Endothelial cell of umbilical vein (primary cell): Measurements from ENCODE around the gene RAI1. TPM values are rescaled to one million over a fixed set of nuclear protein-coding genes. Genes with fewer than 3 reads are reported as not detected.

Source experiments
- BruUV-seq: library from RNA; stranded (reverse); fragments of 400-500 nt; replicated peaks from 2 replicates; lab custom pipeline; 2021; lab: Mats Ljungman, UMichigan
- CTCF ChIA-PET: fragments of 300-600, 350-600 bp; sonication (Branson Sonifier 250); formaldehyde crosslinking; loops from one replicate; lab custom pipeline; 2021; ENCODE audit warnings: antibody characterized with exemption, inconsistent platforms; lab: Charles Lee
- POLR2A ChIA-PET: fragments of 300-600, 350-600 bp; sonication (Branson Sonifier 250); formaldehyde crosslinking; loops from one replicate; lab custom pipeline; 2021; ENCODE audit warnings: antibody characterized with exemption, inconsistent platforms; lab: Charles Lee
- DNase-seq: peaks from one replicate; pipeline ENCODE4 v3.0.0-alpha.2; 2011; ENCODE audit warnings: low read depth, low spot score
- FAIRE-seq: peaks from 2 replicates; lab custom pipeline; 2011; peaks lifted over from hg19 to GRCh38; lab: Jason Lieb, UNC
- H2AFZ ChIP-seq: 2 replicates; pipeline ENCODE4 v1.6.0; 2012; ENCODE audit warnings: low read depth, low read length, control low read depth, inconsistent platforms
- H3K27ac ChIP-seq: 2 replicates; pipeline ENCODE4 v1.5.1; 2011; ENCODE audit warnings: low read depth, mild to moderate bottlenecking, control low read depth, low read length, moderate library complexity; ENCODE audit not compliant: insufficient read depth
- H3K27me3 ChIP-seq, 2 experiments: 2 replicates each; pipeline versions ENCODE4 v1.6.0 to v1.6.1; 2011; ENCODE audit warnings: low read length in 2 of 2, mixed read lengths in 1 of 2; ENCODE audit not compliant: control insufficient read depth in 2 of 2, insufficient read depth in 2 of 2
- H3K36me3 ChIP-seq, 2 experiments: 2 replicates in 1 of 2; 3 replicates in 1 of 2; pipeline ENCODE4 v1.5.1; 2011; ENCODE audit warnings: low read length in 2 of 2, mild to moderate bottlenecking in 1 of 2, moderate library complexity in 1 of 2; ENCODE audit not compliant: control insufficient read depth in 2 of 2, insufficient read depth in 2 of 2; ENCODE audit errors: extremely low read depth in 1 of 2
- H3K4me1 ChIP-seq: 3 replicates; pipeline ENCODE4 v1.5.1; 2011; ENCODE audit warnings: mild to moderate bottlenecking, low read length; ENCODE audit not compliant: control insufficient read depth, insufficient read depth; ENCODE audit errors: extremely low read depth
- H3K4me2 ChIP-seq: 2 replicates; pipeline ENCODE4 v1.6.1; 2011; ENCODE audit warnings: low read length, control low read depth, mixed read lengths; ENCODE audit not compliant: insufficient read depth
- H3K4me3 ChIP-seq, 3 experiments: fragments of 200-600 bp in 1 of 3; sonication (generic), shearing (Covaris generic) in 1 of 3; replicated peaks in 1 of 3; 2 replicates each; pipeline ENCODE4 v1.5.1; 2011 to 2016; ENCODE audit warnings: control low read depth in 3 of 3, low read length in 3 of 3, mild to moderate bottlenecking in 2 of 3, inconsistent platforms in 1 of 3, low read depth in 1 of 3, moderate library complexity in 1 of 3; ENCODE audit not compliant: insufficient read depth in 1 of 3
- H3K79me2 ChIP-seq: 2 replicates; pipeline ENCODE4 v1.6.0; 2012; ENCODE audit warnings: low read length, inconsistent platforms; ENCODE audit not compliant: control insufficient read depth, insufficient read depth
- H3K9ac ChIP-seq: replicated peaks from 2 replicates; pipeline ENCODE3; 2011; ENCODE audit warnings: low read length, control low read depth; ENCODE audit not compliant: insufficient read depth; ENCODE audit errors: extremely low read depth
- H3K9me1 ChIP-seq: replicated peaks from 3 replicates; pipeline ENCODE4 v1.6.0; 2011; ENCODE audit warnings: mild to moderate bottlenecking, low read length; ENCODE audit not compliant: control insufficient read depth, insufficient read depth; ENCODE audit errors: extremely low read depth
- H3K9me3 ChIP-seq: replicated peaks from 2 replicates; pipeline ENCODE4 v1.5.1; 2012; ENCODE audit warnings: low read length, inconsistent platforms; ENCODE audit not compliant: control insufficient read depth, insufficient read depth
- H4K20me1 ChIP-seq: replicated peaks from 2 replicates; pipeline ENCODE3; 2011; ENCODE audit warnings: mild to moderate bottlenecking, low read length; ENCODE audit not compliant: control insufficient read depth, insufficient read depth; ENCODE audit errors: extremely low read depth
- EZH2 ChIP-seq: IDR thresholded peaks from 2 replicates; pipeline ENCODE4 v1.6.1; 2012; ENCODE audit warnings: borderline replicate concordance, low read depth, mild to moderate bottlenecking, moderate library complexity, low read length, inconsistent platforms; ENCODE audit not compliant: severe bottlenecking
- FOS ChIP-seq: IDR thresholded peaks from 2 replicates; pipeline ENCODE4 v1.6.1; 2011; ENCODE audit warnings: mild to moderate bottlenecking, low read length, moderate library complexity, borderline replicate concordance; ENCODE audit not compliant: insufficient read depth
- GATA2 ChIP-seq: IDR thresholded peaks from 2 replicates; pipeline ENCODE4 v1.7.0; 2011; ENCODE audit warnings: low read depth, mild to moderate bottlenecking, moderate library complexity, mixed read lengths, low read length; ENCODE audit not compliant: insufficient read length, insufficient read depth
- JUN ChIP-seq: IDR thresholded peaks from 2 replicates; pipeline ENCODE4 v1.6.1; 2011; ENCODE audit warnings: borderline replicate concordance, low read depth; ENCODE audit not compliant: insufficient read length, insufficient read depth
- MAX ChIP-seq: IDR thresholded peaks from 2 replicates; pipeline ENCODE4 v1.6.1; 2011; ENCODE audit not compliant: insufficient read depth, insufficient read length
- MYC ChIP-seq: IDR thresholded peaks from one replicate; pipeline ENCODE4 v1.6.1; 2011; ENCODE audit warnings: mild to moderate bottlenecking, low read depth, low read length
- POLR2A ChIP-seq: IDR thresholded peaks from 2 replicates; pipeline ENCODE4 v1.6.1; 2012; ENCODE audit warnings: low read depth, mild to moderate bottlenecking, control low read depth, low read length
- POLR2AphosphoS5 ChIP-seq: IDR thresholded peaks from 2 replicates; pipeline ENCODE4 v1.6.1; 2012; ENCODE audit warnings: low read depth, mild to moderate bottlenecking, control low read depth, low read length, moderate library complexity; ENCODE audit not compliant: insufficient read depth
- dilution Hi-C: fragments of 300-500 bp; cut with MboI; formaldehyde crosslinking; loops from one replicate; pipeline ENCODE4 v1.15.0; 2019; ENCODE audit warnings: low sequenced_read_pairs; ENCODE audit not compliant: extremely low pct_ligation_motif_present
- intact Hi-C: fragments of 100-400 bp; cut with micrococcal nuclease; formaldehyde crosslinking; loops from one replicate; pipeline ENCODE4 v1.10.0; 2022
- polyA plus RNA-seq, 4 experiments: library from polyadenylated mRNA; depleted of rRNA in 3 of 4; stranded (reverse) in 3 of 4; unstranded in 1 of 4; fragments of >200 nt; gene quantifications; 2 replicates each; pipeline versions ENCODE4 v1.2.1 to v1.2.3, GENCODE V29; 2011 to 2012; ENCODE audit warnings: missing spikeins in 1 of 4
- total RNA-seq: library from RNA; stranded (reverse); gene quantifications from 2 replicates; pipeline ENCODE4 v1.2.3, GENCODE V29; 2021
- TF ChIP-seq, protein P1 (sequence below), 2 donors: IDR thresholded peaks; 1 replicate in 1 of 2; 2 replicates in 1 of 2; pipeline ENCODE4 v1.5.1; 2011; ENCODE audit warnings: low read length in 2 of 2, mild to moderate bottlenecking in 2 of 2, moderate library complexity in 2 of 2, control low read depth in 1 of 2, inconsistent platforms in 1 of 2, low read depth in 1 of 2; ENCODE audit not compliant: insufficient read depth in 1 of 2; ENCODE audit errors: extremely low read depth in 1 of 2

The RAI1 gene
- total and polyA plus RNA-seq, 2 donors (not counting 3 experiments of a cell fraction or from before 2014, with no cell fraction given): 7.8 to 43.3 TPM

DNA sequence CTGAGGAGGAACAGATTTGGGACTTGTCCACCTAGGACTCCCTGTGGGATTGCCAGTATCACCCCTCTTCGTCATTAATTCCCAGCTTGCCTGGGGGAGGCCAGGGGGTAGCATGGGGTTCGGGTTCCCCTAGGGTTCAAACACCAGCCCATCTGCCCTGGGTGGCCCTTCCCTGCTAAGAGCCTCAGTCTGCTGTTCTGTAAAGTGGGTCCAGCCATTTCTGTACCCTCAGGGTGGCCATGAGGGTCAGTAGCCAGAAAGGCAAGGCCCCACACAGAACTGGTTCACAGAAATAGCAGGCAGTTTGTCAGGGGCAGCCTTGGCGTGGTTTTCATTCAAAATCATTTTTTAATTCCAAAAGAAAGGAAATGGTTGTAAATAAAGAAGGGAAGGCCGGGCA lies 62.9 kb downstream of the RAI1 start:
- no peak overlapping the region for H3K4me2 ChIP-seq
- intact Hi-C loops (no loop called here), dilution Hi-C loops (no loop called here)
- no peaks in the 10 kb centered on the region for H3K27me3 ChIP-seq
- DNase-seq: no peak
- no peak overlapping the region for H3K4me3 ChIP-seq
- H4K20me1 ChIP-seq: no peaks in the 10 kb centered on the region
- H3K9me1 ChIP-seq: no peaks in the 10 kb centered on the region
- no peak for FAIRE-seq
- H3K9ac ChIP-seq: no peak overlapping the region
- H3K79me2 ChIP-seq: peaks cover 27% of the 10 kb centered on the region
- TF ChIP-seq MYC (no peak), FOS (no peak), EZH2 (no peak), MAX (no peak), POLR2A (no peak), POLR2AphosphoS5 (no peak), JUN (no peak), GATA2 (no peak)
- TF ChIP-seq, protein P1, sequence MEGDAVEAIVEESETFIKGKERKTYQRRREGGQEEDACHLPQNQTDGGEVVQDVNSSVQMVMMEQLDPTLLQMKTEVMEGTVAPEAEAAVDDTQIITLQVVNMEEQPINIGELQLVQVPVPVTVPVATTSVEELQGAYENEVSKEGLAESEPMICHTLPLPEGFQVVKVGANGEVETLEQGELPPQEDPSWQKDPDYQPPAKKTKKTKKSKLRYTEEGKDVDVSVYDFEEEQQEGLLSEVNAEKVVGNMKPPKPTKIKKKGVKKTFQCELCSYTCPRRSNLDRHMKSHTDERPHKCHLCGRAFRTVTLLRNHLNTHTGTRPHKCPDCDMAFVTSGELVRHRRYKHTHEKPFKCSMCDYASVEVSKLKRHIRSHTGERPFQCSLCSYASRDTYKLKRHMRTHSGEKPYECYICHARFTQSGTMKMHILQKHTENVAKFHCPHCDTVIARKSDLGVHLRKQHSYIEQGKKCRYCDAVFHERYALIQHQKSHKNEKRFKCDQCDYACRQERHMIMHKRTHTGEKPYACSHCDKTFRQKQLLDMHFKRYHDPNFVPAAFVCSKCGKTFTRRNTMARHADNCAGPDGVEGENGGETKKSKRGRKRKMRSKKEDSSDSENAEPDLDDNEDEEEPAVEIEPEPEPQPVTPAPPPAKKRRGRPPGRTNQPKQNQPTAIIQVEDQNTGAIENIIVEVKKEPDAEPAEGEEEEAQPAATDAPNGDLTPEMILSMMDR (IDR thresholded peaks at IDR 0.05; ENCODE audit: extremely low read depth in 1 of 2, insufficient read depth in 1 of 2, low read depth in 1 of 2, low read length in 2 of 2): no peak
- H2AFZ ChIP-seq: no peak overlapping the region
- no peaks in the 10 kb centered on the region for H3K36me3 ChIP-seq
- CTCF ChIA-PET: interaction anchor here (1.2 kb wide), 1 partner anchor 69 kb away, joined by 3 read pairs; no protein-coding TSS in a partner anchor
- peaks cover 24% of the 10 kb centered on the region for H3K4me1 ChIP-seq
- POLR2A ChIA-PET: no interaction called here
- no peak overlapping the region for H3K27ac ChIP-seq
- H3K9me3 ChIP-seq: no peaks in the 10 kb centered on the region
- no TSS peak for BruUV-seq
